Endodermal cell (in vitro differentiated cells): Measurements from ENCODE around the gene KLF12. TPM values are rescaled to one million over a fixed set of nuclear protein-coding genes. Genes with fewer than 3 reads are reported as not detected.

Source experiments
- DNase-seq: peaks from one replicate; pipeline ENCODE4 v3.0.0-alpha.2; 2017
- H3K27ac ChIP-seq: 2 replicates; pipeline ENCODE4 v1.5.1; 2013; ENCODE audit warnings: mild to moderate bottlenecking, low read depth, low read length, moderate library complexity
- H3K27me3 ChIP-seq: 2 replicates; pipeline ENCODE4 v1.6.1; 2013; ENCODE audit warnings: mild to moderate bottlenecking, low read length, moderate library complexity; ENCODE audit not compliant: insufficient read depth, control insufficient read depth, poor library complexity, severe bottlenecking
- H3K36me3 ChIP-seq: 2 replicates; pipeline ENCODE4 v1.7.0; 2013; ENCODE audit warnings: mild to moderate bottlenecking, low read length, moderate library complexity; ENCODE audit not compliant: control insufficient read depth, insufficient read depth
- H3K4me1 ChIP-seq: one replicate; pipeline ENCODE4 v1.7.0; 2013; ENCODE audit warnings: low read length; ENCODE audit not compliant: control insufficient read depth, insufficient read depth
- H3K4me3 ChIP-seq: 2 replicates; pipeline ENCODE4 v1.5.1; 2013; ENCODE audit warnings: mild to moderate bottlenecking, low read length, moderate library complexity
- H3K9ac ChIP-seq: 2 replicates; pipeline ENCODE4 v1.6.1; 2013; ENCODE audit warnings: mild to moderate bottlenecking, low read length, moderate library complexity; ENCODE audit not compliant: poor library complexity, severe bottlenecking; ENCODE audit errors: extremely low read depth
- H3K9me3 ChIP-seq: 2 replicates; pipeline ENCODE4 v1.6.1; 2013; ENCODE audit warnings: mild to moderate bottlenecking, low read length, moderate library complexity; ENCODE audit not compliant: control insufficient read depth
- H3K27ac Mint-ChIP-seq: 2 replicates; pipeline ENCODE4 v1.8.0; 2020; ENCODE audit warnings: mixed read lengths
- H3K27me3 Mint-ChIP-seq: 2 replicates; pipeline ENCODE4 v1.8.0; 2021; ENCODE audit warnings: mild to moderate bottlenecking, mixed read lengths; ENCODE audit not compliant: insufficient read depth
- H3K36me3 Mint-ChIP-seq: 2 replicates; pipeline ENCODE4 v1.8.0; 2020; ENCODE audit warnings: low read depth, mixed read lengths
- H3K4me1 Mint-ChIP-seq: 2 replicates; pipeline ENCODE4 v1.8.0; 2020; ENCODE audit warnings: mixed read lengths
- H3K4me3 Mint-ChIP-seq: 2 replicates; pipeline ENCODE4 v1.8.0; 2020; ENCODE audit warnings: mild to moderate bottlenecking, moderate library complexity, mixed read lengths
- H3K9me3 Mint-ChIP-seq: 2 replicates; pipeline ENCODE4 v1.8.0; 2020; ENCODE audit warnings: mild to moderate bottlenecking, mixed read lengths
- CTCF ChIP-seq: fragments of 200-600 bp; sonication (generic); conservative IDR thresholded peaks from 2 replicates; pipeline ENCODE4 v1.5.0; 2021; ENCODE audit warnings: antibody characterized with exemption, mild to moderate bottlenecking
- WGBS, 2 experiments: methylation state at CpG; one replicate each; pipeline versions ENCODE4 v1.1.5 to v1.1.7; 2013; ENCODE audit warnings: missing lambda C conversion rate in 2 of 2, mixed read lengths in 1 of 2; ENCODE audit not compliant: insufficient coverage in 1 of 2, insufficient read length in 1 of 2; 5-methylcytosine and 5-hydroxymethylcytosine counted together
- total RNA-seq, 2 donors: library from RNA; stranded (reverse); fragmentation: NEBNext Ultra II Directional in 1 of 2; extraction: Animal tissue kit (Norgen Biotek cat#: 25700) in 1 of 2; gene quantifications; 2 replicates in 1 of 2; 3 replicates in 1 of 2; pipeline ENCODE4 v1.2.1, GENCODE V29; 2021

Gene KLF12
- total RNA-seq, 2 donors from 2014 or later: 14.8 to 17.2 TPM

- Histone ChIP-seq H3K27me3 (no peaks in the 10 kb centered on the region), H3K9me3 (no peaks in the 10 kb centered on the region), H3K4me3 (no peak overlapping the region), H3K27ac (no peak overlapping the region), H3K36me3 (no peaks in the 10 kb centered on the region), H3K4me1 (no peaks in the 10 kb centered on the region), H3K9ac (no peak overlapping the region)
- H3K4me1 Mint-ChIP-seq: no peaks in the 10 kb centered on the region
- no peak for DNase-seq
- 96% methylated on average over 2 of the region's 3 CpGs; no CpG with 5 or more reads in 1 of the 2 experiments for WGBS, 2 experiments
- no peaks in the 10 kb centered on the region for H3K27me3 Mint-ChIP-seq
- TF ChIP-seq CTCF: no peak
- H3K36me3 Mint-ChIP-seq: no peaks in the 10 kb centered on the region
- H3K9me3 Mint-ChIP-seq: no peaks in the 10 kb centered on the region
- H3K4me3 Mint-ChIP-seq: no peak overlapping the region
- no peak overlapping the region for H3K27ac Mint-ChIP-seq
Measured at GRCh38 chr13:74154981-74155380, 20.8 kb upstream of the KLF12 start.

- Mint-ChIP-seq H3K36me3 (no peaks in the 10 kb centered on the region), H3K27ac (no peak overlapping the region), H3K9me3 (no peaks in the 10 kb centered on the region), H3K4me3 (no peak overlapping the region), H3K27me3 (no peaks in the 10 kb centered on the region), H3K4me1 (no peaks in the 10 kb centered on the region)
- 44 to 45% methylated on average over 2 of the region's 2 CpGs for WGBS, 2 experiments
- Histone ChIP-seq H3K4me3 (no peak overlapping the region), H3K27me3 (no peaks in the 10 kb centered on the region), H3K4me1 (no peaks in the 10 kb centered on the region), H3K9ac (no peak overlapping the region), H3K27ac (no peak overlapping the region), H3K9me3 (no peaks in the 10 kb centered on the region), H3K36me3 (no peaks in the 10 kb centered on the region)
- no peak for DNase-seq
- TF ChIP-seq CTCF: no peak
Measured at GRCh38 chr13:74153316-74153715, 19.1 kb upstream of the KLF12 start.

GRCh38 chr13:74151859-74152258, 17.7 kb upstream of the KLF12 start:
- Mint-ChIP-seq H3K36me3 (no peaks in the 10 kb centered on the region), H3K9me3 (no peaks in the 10 kb centered on the region), H3K27me3 (no peaks in the 10 kb centered on the region), H3K4me1 (no peaks in the 10 kb centered on the region), H3K4me3 (no peak overlapping the region), H3K27ac (no peak overlapping the region)
- Histone ChIP-seq H3K4me3 (no peak overlapping the region), H3K9ac (no peak overlapping the region), H3K27ac (no peak overlapping the region), H3K36me3 (no peaks in the 10 kb centered on the region), H3K4me1 (no peaks in the 10 kb centered on the region), H3K27me3 (no peaks in the 10 kb centered on the region), H3K9me3 (no peaks in the 10 kb centered on the region)
- DNase-seq: no peak
- 60 to 67% methylated on average over 3 of the region's 3 CpGs for WGBS, 2 experiments
- no peak for TF ChIP-seq CTCF
